Ammon's horn (tissue), 1 donor: Measurements from ENCODE around the gene PHPT1.
"Not testable (repeated sequence)": the region's sequence is repeated elsewhere in the genome, so short reads cannot be mapped to it uniquely, and the experiment has no call there.

ENCODE experiments used
- DNase-seq: peaks from one replicate; pipeline ENCODE4 v3.0.0-alpha.2; 2016; ENCODE audit warnings: low spot score

Gene PHPT1

GRCh38 chr9:136860933-136861873 lies 12.0 kb downstream of the PHPT1 start:
- DNase-seq = no peak

- DNase-seq = no peak
Observed at GRCh38 chr9:136861874-136862457, 12.8 kb downstream of the PHPT1 start.

GRCh38 chr9:136862849-136863622 lies 13.8 kb downstream of the PHPT1 start:
- DNase-seq = no peak

GRCh38 chr9:136863623-136864273 lies 14.5 kb downstream of the PHPT1 start:
- no peak for DNase-seq

GRCh38 chr9:136865041-136865767 lies 16.0 kb downstream of the PHPT1 start:
- DNase-seq = no peak

GRCh38 chr9:136865768-136866103 lies 16.5 kb downstream of the PHPT1 start:
- DNase-seq = no peak

- DNase-seq = not testable (repeated sequence)
Observed at GRCh38 chr9:136866898-136867421, 17.8 kb downstream of the PHPT1 start.

- no peak for DNase-seq
Observed at GRCh38 chr9:136867480-136867879, 18.3 kb downstream of the PHPT1 start.

- DNase-seq = no peak
Observed at GRCh38 chr9:136867917-136868316, 18.7 kb downstream of the PHPT1 start.

GRCh38 chr9:136868644-136869043 lies 19.4 kb downstream of the PHPT1 start:
- DNase-seq = peak; percentile 1

- not testable (repeated sequence) for DNase-seq
Observed at GRCh38 chr9:136869611-136870010, 20.4 kb downstream of the PHPT1 start.

- DNase-seq = peak; percentile 0
Observed at GRCh38 chr9:136875155-136875554, 25.9 kb downstream of the PHPT1 start.

GRCh38 chr9:136876476-136876875 lies 27.3 kb downstream of the PHPT1 start:
- DNase-seq = no peak

- DNase-seq = no peak
Observed at GRCh38 chr9:136880651-136881050, 31.4 kb downstream of the PHPT1 start.

GRCh38 chr9:136881691-136882108 lies 32.5 kb downstream of the PHPT1 start:
- no peak for DNase-seq

GRCh38 chr9:136882109-136882946 lies 33.1 kb downstream of the PHPT1 start:
- no peak for DNase-seq

- DNase-seq = not testable (repeated sequence)
Observed at GRCh38 chr9:136882947-136883283, 33.7 kb downstream of the PHPT1 start.

- DNase-seq = not testable (repeated sequence)
Observed at GRCh38 chr9:136883670-136884069, 34.5 kb downstream of the PHPT1 start.

- DNase-seq = peak; percentile 99
Observed at GRCh38 chr9:136885950-136886578, 36.9 kb downstream of the PHPT1 start, which contains the start of gene TRAF2. TSS of gene TRAF2 (plus strand) at chr9:136886516. CDS start at chr9:136898741, 12,225 bp downstream.
